Renal cortex interstitium (tissue), 11 donors: Measurements from ENCODE around the gene TMEM179B. TPM values are rescaled to one million over a fixed set of nuclear protein-coding genes. Genes with fewer than 3 reads are reported as not detected.

ENCODE experiments used
- DNase-seq, 11 donors: peaks; one replicate each; pipeline ENCODE4 v3.0.0-alpha.2; 2013; ENCODE audit warnings: low read depth in 9 of 11, low spot score in 4 of 11; ENCODE audit errors: extremely low read depth in 1 of 11
- polyA plus RNA-seq, 3 donors: library from polyadenylated mRNA; unstranded; fragments of 120-200 nt; gene quantifications; one replicate each; pipeline ENCODE4 v1.2.1, GENCODE V29; 2013; ENCODE audit not compliant: insufficient read length in 3 of 3

TMEM179B gene
- polyA plus RNA-seq, 3 donors = 58.3 to 73.4 (median 71.4) TPM

DNA sequence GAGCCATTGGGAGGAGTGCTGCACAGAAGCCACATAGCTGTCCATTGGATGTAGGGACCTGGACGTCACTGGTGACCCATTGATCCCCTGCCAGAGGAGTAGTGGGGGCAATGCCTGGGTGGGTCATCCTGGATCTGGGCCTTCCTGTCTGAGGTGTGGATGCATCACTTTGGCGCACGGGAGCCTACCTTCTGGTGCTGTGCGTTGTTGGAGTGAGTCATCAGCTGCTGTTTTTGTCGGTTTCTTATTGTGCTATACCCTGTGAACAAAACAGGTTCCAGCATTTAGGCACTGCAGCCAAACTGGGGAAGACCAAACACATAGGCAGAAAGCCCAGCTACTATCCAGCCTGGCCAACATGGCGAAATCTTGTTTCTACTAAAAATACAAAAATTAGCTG is 12.8 kb upstream of the TMEM179B start:
- DNase-seq = no peak

DNA sequence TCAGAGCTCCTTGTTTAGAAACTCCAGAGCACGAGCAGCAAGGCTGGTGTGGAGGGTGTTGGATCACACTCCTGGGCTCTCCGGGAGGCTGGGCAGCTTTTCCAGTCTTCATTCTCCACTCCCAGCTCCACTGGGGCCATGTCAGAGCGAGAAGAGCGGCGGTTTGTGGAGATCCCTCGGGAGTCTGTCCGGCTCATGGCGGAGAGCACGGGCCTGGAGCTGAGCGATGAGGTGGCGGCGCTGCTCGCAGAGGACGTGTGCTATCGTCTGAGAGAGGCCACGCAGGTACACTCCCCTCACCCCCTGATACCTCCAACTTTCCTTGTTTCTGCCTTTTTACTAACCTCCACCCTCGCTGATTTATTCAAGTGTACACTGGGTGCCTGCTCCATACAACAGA is 11.6 kb upstream of the TMEM179B start:
- no peak for DNase-seq

DNA sequence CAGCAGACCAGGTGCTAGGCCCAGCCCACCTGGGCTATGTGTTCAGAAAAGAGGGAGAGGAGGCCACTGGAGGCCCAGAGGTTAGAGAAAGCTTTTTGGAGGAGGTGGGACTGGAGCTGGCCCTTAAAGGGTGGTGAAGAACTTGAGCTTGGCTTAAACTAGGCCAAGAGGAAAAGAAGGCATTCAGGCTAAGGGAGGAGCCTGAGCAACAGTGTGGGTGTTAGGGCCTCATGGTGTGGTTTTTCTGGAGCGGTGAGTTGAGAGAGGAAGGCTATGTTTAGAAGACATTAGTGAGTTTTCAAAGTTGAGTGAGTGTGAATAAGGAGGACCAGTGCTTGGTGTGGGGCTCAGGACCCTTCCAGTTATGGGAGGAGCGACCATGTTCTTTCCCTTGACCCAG is 9.8 kb upstream of the TMEM179B start:
- no peak for DNase-seq

- no peak for DNase-seq
These were observed 8.8 kb upstream of the TMEM179B start for GRCh38 chr11:62778441-62778840.

DNA sequence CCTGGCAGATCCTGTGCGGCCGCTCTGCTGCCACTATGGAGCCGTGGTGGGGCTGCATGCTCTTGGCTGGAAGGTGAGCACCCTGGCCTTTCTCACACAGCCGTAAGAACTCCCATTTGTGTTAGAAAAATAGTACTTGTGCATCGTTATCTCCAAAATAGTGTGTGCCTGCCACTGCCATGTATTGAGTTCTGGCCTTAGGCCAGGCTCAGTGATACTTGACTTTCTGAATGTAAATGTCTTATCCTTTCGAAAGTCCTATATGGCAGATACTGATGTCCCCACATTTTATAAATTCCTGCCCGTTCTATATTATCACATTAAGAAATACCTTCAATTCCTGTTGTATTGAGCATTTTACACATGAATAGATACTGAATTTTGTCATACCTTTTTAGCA is 4.4 kb upstream of the TMEM179B start:
- no peak for DNase-seq

GRCh38 chr11:62786318-62787004 is 741 bp upstream of the TMEM179B start:
- peak in 9 of 11 donors; percentile 75 to 89 (median 84) for DNase-seq

- no peak for DNase-seq
These were observed 1.8 kb downstream of the TMEM179B start for GRCh38 chr11:62788991-62789390.

- no peak for DNase-seq
These were observed 2.4 kb downstream of the TMEM179B start for GRCh38 chr11:62789576-62789975.

DNA sequence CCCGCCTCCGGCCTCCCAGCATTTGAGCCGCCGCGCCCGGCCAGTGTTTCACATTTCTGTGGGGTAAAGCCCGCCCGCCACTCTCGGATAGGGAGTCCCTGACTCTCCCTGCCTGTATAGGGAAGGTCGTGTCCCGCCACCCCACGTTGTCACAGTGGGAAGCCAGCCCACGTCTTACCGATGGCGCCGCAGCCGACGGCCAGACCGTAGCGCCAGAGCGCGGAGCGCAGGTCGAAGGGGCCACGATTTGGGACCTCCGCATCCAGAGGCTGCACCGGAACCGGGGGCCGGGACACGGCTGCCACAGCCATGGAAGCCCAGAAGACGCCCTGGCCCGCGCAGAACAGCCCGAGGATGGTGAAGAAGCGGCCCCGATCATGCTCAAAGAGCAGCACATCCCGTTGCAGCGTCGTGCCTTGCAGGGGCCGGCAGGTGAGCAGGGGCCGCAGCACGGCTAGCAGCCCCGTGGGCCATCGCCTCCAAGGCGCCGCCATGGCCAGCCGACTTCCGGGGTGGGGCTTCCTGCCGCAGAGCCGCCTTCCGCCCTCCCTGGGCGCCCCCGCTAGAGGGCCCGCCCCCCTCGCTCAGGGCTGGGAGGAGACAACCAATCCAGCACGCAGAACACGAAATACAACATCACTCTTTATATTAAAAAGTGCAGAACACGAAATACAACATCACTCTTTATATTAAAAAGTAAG is 4.4 kb downstream of the TMEM179B start, which contains the start of gene TMEM223:
TSS of gene TMEM223 (minus strand) at position 506 of the 701 bp plus-strand sequence. CDS start at position 494, 12 bp downstream.
- DNase-seq = peak in 8 of 11 donors; percentile 62 to 82 (median 76)

GRCh38 chr11:62792202-62792575 is 5.0 kb downstream of the TMEM179B start:
- DNase-seq = no peak

DNA sequence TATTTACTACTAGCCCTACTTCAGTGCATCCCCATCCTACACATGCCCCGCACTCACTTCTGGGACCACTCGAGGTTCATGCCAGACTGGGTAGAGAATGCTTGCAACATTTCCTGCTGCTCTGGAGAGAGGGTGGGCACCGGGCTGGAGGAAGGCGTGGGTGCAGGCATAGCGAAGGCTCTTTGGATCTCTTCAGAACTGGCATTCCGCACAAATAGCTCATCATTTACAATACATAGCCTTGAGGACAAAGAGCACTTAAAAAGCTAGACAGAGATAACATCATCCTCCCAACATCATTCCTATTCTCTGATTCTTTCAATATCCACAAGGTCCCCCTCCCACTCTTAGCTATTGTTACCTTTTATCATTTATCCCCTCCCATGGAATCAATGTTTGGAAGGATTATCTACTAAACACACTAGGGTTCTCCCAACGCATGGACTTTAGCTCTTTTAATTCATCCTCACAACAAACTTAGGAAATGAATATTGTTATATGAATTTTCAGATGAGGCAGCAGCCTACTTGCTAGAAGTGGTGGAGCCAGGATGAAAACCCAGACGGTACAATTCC is 7.1 kb downstream of the TMEM179B start:
- DNase-seq = no peak

GRCh38 chr11:62796281-62796680 is 9.1 kb downstream of the TMEM179B start:
- no peak for DNase-seq

DNA sequence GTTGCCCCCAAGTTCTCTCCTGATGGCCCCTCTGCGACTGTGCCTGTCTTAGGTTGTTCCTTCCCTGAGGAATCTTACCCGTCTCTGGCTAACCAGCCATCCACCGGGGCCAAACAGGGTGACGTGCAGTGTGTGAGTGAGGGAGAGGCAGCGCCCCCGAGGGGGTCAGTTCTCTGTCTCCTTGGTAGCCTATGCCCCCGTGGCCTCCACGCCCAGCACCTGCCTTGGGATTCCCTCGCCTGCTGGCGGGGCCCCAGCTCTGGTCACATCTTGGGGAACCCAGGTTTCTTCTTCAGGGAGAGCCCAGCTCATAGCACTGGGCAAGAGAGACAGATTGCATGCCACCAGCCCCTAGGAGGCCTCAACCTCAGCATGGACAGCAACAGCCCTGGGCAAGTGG is 12.3 kb downstream of the TMEM179B start:
- DNase-seq = no peak

GRCh38 chr11:62801071-62801470 is 13.9 kb downstream of the TMEM179B start:
- no peak for DNase-seq

- peak in 3 of 11 donors; percentile 29 to 47 (median 41) for DNase-seq
These were observed 17.3 kb downstream of the TMEM179B start for GRCh38 chr11:62804310-62805075.

DNA sequence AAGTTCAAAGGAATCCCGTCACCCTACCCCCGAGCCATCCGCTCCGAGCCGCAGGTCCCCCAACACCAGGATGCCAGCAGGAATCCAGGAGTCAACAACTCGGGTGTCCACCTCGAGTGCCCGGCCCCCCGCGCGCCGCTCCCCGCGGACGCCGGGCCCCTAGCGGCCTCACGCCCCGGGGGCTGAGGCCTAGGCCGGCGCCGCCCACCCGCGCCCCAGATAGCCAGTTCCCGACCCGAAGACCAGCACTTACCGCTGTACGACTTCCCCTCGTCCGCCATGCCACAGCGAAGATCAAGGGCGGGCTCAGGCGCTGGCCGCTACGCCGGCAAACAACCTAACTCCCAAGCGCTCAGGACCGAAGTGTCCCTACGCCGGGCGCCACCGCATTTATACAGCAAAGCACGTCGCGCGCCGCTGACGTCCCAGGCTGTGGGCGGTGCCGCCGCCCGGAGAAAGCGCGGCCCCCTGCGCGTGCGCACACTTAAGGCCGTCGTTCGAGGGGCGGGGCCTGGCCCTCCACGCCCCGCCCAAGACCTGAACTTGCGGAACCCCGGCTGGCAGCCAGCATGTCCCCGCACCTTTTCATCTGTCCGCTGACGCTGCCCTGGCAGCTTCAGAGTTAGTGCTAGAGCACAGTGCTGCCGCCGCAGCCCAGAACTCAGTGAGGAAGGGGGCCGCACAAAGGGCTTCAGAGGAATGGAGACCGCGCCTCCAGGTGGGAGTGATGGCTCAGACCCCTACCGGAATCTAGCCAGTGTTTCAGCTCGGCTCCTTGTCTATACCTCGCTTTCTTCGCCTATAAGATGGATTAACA is 18.1 kb downstream of the TMEM179B start, which contains the start of gene NXF1:
TSS of gene NXF1 (minus strand) at position 365 of the 817 bp plus-strand sequence. CDS start at position 281, 84 bp downstream.
- DNase-seq = peak; percentile 90 to 96 (median 93)

- DNase-seq = no peak
These were observed 18.8 kb downstream of the TMEM179B start for GRCh38 chr11:62805961-62806441.

GRCh38 chr11:62806611-62807121 is 19.5 kb downstream of the TMEM179B start:
- DNase-seq = no peak
